M059J (cell line): ENCODE results near the gene ITPR3. TPM values are rescaled to one million over a fixed set of nuclear protein-coding genes. Genes with fewer than 3 reads are reported as not detected.

Experiments
- DNase-seq: peaks from one replicate; pipeline ENCODE4 v3.0.0-alpha.2; 2012; ENCODE audit warnings: low read depth
- total RNA-seq: library from RNA; depleted of rRNA; stranded (reverse); fragments of >200 nt; shearing (Covaris generic); gene quantifications from 2 replicates; pipeline ENCODE4 v1.2.3, GENCODE V29; 2014

Gene ITPR3
- total RNA-seq, 1 experiment from 2014 or later = 40.3 TPM

- DNase-seq = no peak
Observed at GRCh38 chr6:33591424-33592032, 29.6 kb upstream of the ITPR3 start.

DNA sequence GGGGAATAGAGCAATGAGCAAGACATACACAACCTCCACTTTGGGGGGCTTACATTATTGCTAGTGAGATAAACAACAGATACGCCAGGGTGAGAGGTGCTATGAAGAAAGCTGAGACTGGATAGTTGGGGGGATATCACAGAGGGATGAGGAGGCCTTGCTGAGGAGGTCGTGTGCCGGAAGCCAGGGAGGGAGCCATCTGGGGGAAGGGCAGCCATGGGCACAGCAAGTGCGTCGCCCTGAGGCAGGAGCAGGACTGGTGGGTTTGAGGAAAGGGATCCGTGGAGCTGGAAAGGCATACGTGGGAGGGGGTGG, 28.9 kb upstream of the ITPR3 start:
- no peak for DNase-seq

DNA sequence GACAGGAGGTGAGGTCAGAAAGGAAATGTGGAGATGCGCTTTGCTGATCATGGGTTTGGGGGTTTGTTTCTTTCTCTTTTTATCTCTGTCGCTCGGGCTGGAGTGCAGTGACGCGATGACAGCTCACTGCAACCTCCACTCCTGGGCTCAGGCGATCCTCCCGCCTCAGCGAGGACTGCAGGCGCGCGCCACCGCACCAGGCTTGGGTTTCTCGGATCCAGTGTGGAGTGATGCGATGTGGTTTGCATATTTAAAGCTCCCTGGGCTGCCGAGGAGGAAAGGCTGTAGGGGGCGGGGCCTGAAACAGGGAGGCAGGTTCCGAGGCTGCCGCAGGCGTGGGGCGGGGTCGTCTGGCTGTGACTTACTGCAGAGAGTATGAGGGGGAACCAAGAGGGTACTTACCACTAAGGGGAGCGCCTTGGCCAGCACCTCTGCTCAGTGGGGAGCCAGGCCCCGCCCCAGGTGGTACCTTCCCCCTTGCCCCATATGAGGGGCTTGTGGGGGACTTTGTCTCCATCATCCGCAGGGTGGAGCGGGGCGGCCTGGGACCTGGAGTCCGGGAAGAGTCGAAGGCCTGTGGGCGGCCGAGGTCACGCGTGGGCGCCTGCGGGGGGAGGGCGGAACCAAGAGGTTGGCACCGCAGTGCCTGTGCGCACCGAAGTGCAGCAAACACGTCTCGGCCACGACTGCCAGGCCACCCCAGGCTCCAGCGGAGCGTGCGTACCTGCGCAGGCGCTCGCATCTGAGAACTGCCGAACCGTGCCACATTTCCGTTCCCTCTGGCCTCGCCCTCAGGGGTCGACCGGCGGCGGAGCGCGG, 28.3 kb upstream of the ITPR3 start:
- DNase-seq = no peak

DNA sequence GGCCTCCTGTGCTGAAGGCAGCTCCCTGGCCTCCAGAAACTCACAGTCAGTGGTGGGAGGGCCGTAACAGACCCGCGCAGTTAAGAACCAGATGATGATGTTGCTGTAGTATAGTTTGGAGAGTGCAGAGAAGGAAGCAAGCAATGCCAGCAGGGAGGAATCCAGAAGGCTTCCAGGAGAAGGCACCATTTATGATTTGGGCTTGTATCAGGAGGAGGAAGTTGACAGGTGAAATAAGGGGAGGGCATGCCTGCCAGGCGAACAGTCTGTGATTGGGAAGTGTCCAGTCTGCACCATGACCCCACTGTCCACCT, 27.8 kb upstream of the ITPR3 start:
- no peak for DNase-seq

GRCh38 chr6:33595001-33595846, 25.9 kb upstream of the ITPR3 start:
- peak; percentile 67 for DNase-seq

GRCh38 chr6:33596894-33597293, 24.2 kb upstream of the ITPR3 start:
- peak; percentile 32 for DNase-seq

- DNase-seq = no peak
Observed at GRCh38 chr6:33597551-33598322, 23.4 kb upstream of the ITPR3 start.

GRCh38 chr6:33599413-33599938, 21.6 kb upstream of the ITPR3 start:
- DNase-seq = peak; percentile 95

- DNase-seq = peak; percentile 55
Observed at GRCh38 chr6:33600761-33601160, 20.4 kb upstream of the ITPR3 start.

- DNase-seq = no peak
Observed at GRCh38 chr6:33602180-33602579, 18.9 kb upstream of the ITPR3 start.

DNA sequence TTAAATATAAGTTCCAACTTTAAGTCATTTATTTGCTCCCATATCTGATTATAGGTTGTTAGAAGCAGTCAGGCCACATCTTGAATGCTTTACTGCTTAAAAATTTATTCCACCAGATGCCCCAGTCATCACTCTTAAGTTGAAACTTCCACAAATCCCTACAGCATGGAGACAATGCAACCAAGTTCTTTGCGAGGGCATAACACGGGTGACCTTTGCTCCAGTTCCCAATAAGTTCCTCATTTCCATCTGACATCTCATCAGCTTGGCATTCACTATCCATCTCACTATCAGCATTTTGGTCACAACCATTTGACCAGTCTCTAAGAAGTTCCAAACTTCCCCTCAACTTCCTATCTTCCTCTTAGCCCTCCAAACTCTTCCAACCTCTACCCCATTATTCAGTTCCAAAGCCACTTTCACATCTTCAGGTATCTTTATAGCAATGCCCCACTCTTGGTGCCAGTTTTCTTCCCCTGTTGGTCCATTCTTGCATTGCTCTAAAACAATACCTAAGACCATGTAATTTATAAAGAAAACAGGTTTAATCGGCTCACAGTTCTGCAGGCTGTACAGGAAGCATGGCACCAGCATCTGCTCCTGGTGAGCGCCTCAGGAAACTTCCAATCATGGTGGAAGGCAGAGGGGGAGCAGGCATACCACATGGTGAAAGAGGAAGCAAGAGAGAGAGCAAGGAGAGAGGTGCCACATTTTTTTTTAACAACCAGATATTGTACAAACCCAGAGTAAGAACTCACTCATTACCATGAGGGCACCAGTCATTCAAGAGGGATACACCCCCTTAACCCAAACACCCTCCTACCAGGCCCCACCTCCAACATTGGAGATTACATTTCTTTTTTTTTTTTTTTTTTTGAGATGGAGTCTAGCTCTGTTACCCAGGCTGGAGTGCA, 15.9 kb upstream of the ITPR3 start:
- DNase-seq = peak; percentile 87

- no peak for DNase-seq
Observed at GRCh38 chr6:33606642-33607041, 14.5 kb upstream of the ITPR3 start.

- DNase-seq = no peak
Observed at GRCh38 chr6:33607126-33607783, 13.9 kb upstream of the ITPR3 start.

DNA sequence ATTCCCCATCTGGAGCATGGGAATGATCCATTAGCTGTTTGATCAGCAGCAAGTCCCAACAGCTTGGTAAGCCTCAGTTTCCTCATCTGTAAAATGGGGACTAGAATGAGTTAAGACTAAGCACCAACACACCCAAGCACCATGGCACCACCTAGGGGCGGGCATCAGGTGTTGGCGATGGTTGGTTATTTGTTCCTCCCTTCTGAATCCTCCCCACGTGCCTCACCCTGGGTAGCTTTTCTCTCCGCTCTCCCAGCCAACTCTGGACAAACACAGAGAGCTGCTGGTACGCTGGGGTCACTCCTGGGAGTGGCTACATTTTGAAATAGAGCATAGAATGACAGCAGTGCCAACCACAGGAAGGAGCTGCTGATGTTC, 13.3 kb upstream of the ITPR3 start:
- DNase-seq = no peak

GRCh38 chr6:33609019-33609418, 12.1 kb upstream of the ITPR3 start:
- no peak for DNase-seq

- peak; percentile 93 for DNase-seq
Observed at GRCh38 chr6:33609528-33609927, 11.6 kb upstream of the ITPR3 start.

DNA sequence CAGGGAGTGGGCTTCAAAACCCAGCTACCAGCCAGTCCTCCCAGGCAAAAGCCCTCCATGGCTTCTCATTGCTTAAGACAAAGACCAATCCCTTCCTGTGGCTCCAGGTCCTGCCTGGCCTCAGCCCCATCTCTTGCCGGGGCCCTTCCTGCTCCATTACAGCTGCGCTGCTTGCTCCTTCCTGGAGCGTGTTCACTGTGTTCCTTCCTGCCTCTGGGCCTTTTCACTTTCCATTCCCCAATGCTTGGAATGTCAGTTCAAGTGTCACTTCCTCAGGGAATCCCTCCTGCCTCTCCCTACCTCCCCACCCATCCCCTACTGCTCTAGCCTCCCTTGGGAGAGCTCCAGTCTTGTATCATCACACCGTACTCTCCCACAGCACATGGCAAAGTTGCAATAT, 11.1 kb upstream of the ITPR3 start:
- DNase-seq = peak; percentile 33

- no peak for DNase-seq
Observed at GRCh38 chr6:33610779-33611732, 10.1 kb upstream of the ITPR3 start.

- DNase-seq = peak; percentile 92
Observed at GRCh38 chr6:33613146-33613794, 7.9 kb upstream of the ITPR3 start.
